Esophagus squamous epithelium (tissue), 4 donors: ENCODE measurements around the gene KCNK1.

Experiments
- CTCF ChIP-seq, 6 experiments: fragments of 450-650 bp in 4 of 6; fragments of 200-600 bp in 2 of 6; sonication (generic) in 2 of 6; IDR thresholded peaks; one replicate each; pipeline ENCODE4 v1.5.1; 2016 to 2019; ENCODE audit warnings: antibody characterized with exemption in 6 of 6, mild to moderate bottlenecking in 4 of 6, moderate library complexity in 4 of 6
- POLR2A ChIP-seq, 4 donors: fragments of 450-650 bp; IDR thresholded peaks; one replicate each; pipeline ENCODE4 v1.6.1; 2017; ENCODE audit warnings: antibody characterized with exemption in 4 of 4, mild to moderate bottlenecking in 4 of 4, moderate library complexity in 3 of 4

DNA sequence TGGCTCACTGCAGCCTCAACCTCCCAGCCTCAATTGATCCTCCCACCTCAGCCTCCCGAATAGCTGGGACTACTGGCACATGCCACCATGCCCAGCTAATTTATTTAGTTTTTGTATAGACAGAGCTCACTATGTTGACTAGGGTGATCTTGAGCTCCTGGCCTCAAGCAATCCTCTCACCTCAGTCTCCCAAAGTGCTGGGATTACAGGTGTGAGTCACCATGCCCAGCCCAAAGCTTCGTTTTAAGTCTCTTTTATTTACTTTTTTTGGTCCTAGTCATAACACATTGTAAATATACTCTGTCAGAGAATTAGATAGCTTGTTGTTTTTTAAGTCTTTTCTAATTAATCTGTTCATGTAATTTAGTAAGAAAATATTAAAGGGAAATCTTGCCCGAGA lies 42.8 kb downstream of the KCNK1 start:
- TF ChIP-seq CTCF (IDR thresholded peaks at IDR 0.05) (no peak), POLR2A (IDR thresholded peaks at IDR 0.05) (no peak)
